Measurements from ENCODE around the gene NME9.

Gene NME9

GRCh38 chr3:138363322-138363721 is 33.7 kb upstream of the NME9 start:
- no peak for DNase-seq (ENCODE audit: extremely low read depth in 1 of 2, low read depth in 1 of 2)

GRCh38 chr3:138362538-138362937 is 32.9 kb upstream of the NME9 start:
- DNase-seq (ENCODE audit: extremely low read depth in 1 of 2, low read depth in 1 of 2): no peak

GRCh38 chr3:138361561-138361971 is 31.9 kb upstream of the NME9 start:
- no peak for DNase-seq (ENCODE audit: extremely low read depth in 1 of 2, low read depth in 1 of 2)

GRCh38 chr3:138360869-138361525 is 31.3 kb upstream of the NME9 start:
- DNase-seq (ENCODE audit: extremely low read depth in 1 of 2, low read depth in 1 of 2): no peak

DNA sequence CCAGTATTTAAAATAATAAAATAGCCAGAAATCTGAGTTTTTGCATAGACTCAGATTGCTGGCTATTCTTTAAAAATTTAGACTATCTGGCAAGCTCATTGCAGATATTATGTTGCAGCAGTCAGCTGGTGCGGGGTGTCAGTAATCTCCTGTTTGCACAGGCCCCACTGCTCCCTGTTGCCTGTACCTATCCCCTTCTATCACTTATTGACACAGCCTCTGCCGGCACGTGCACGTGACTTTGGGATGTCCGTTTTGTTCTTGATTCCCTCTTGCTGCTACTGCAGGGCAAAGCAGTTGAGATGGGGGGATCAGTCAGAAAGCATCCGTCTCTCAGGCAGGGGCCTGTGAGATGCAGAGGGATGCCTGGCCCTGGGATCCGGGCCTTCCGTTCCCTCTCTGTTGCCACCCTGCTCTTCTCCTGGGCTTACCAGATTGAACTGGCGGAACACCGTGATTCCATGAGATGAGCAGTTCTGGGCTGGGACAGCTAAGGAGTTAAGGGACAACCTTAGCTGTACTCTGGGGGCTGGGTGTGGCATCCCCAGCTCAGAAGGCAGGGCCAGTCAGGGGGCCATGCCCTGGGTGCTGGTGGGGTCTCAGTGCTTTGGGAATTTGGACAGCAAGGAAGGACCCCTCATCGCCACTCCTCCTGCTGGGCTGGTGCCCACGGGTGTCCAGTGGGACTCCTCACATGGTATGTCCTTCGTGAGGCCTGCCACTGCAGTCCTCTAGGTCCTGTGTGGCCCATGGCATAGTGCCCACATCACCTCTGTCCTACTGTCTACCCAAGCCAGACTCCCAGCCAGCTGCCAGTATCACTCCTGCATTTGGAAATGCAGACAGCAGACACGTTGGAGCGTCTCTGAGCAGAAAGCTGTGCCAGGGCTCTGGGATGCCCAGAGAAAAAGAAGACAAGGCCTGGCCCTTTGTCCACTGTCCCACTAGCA is 30.5 kb upstream of the NME9 start:
- no peak for DNase-seq (ENCODE audit: extremely low read depth in 1 of 2, low read depth in 1 of 2)

- DNase-seq (ENCODE audit: extremely low read depth in 1 of 2, low read depth in 1 of 2): no peak
These were observed 29.7 kb upstream of the NME9 start for GRCh38 chr3:138359148-138359918.

DNA sequence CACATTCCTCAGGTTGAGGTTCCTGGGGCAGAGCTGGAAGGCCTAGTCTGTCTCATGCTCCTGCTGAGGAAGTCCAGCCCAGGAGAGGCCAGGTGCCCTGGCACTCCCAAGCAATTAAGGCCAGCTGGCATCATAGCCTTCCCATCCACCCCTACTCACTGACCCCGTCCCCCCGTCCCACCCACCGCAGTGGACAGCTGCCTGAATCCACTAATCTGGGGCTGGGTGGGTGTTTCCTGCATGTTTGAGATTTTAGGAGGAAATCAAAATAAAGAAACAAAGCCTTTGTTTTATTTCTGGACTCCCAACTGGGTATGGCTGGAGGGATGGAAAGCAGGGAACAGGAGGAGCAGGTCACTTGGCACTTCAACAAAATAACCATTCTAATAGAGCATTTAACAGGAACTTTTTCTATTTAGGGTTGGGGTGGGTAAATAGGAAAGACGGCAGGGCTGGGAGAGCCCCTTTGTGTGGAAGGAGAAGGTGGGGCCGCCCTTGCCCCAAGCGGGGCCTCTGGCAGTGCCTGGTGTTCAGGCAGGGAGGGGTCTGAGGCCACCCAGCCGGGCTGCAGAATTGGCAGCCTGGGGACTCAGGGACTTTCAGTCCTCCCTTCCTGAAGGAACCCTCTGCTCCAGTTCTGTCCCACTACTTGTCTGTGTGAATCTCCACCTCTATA is 27.2 kb upstream of the NME9 start:
- no peak for DNase-seq (ENCODE audit: extremely low read depth in 1 of 2, low read depth in 1 of 2)

DNA sequence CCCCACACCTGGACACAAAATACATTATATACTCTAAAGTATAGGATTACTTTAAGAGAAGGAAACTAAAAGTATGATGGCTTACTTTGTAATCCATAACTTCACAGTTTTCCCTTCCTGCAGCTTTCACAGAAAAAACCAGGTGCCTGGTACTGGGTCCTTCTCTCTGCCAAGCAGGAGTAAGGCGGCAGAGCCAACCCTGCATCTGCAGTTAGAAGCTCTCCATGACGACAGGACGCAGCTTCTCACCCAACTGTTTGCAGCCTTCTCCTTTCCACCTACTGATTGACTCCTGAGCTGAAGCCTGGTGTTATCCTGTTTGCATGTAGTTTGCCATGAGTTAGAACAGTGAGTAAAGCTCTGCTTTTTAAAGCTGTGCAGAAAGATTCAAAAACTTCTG is 25.4 kb upstream of the NME9 start:
- no peak for DNase-seq (ENCODE audit: extremely low read depth in 1 of 2, low read depth in 1 of 2)

GRCh38 chr3:138354376-138354775 is 24.7 kb upstream of the NME9 start:
- DNase-seq (ENCODE audit: extremely low read depth in 1 of 2, low read depth in 1 of 2): no peak

- DNase-seq (ENCODE audit: extremely low read depth in 1 of 2, low read depth in 1 of 2): no peak
These were observed 22.4 kb upstream of the NME9 start for GRCh38 chr3:138351916-138352550.

- DNase-seq (ENCODE audit: extremely low read depth in 1 of 2, low read depth in 1 of 2): no peak
These were observed 21.5 kb upstream of the NME9 start for GRCh38 chr3:138351151-138351550.

GRCh38 chr3:138349926-138350665 is 20.4 kb upstream of the NME9 start:
- no peak for DNase-seq (ENCODE audit: extremely low read depth in 1 of 2, low read depth in 1 of 2)

- DNase-seq (ENCODE audit: extremely low read depth in 1 of 2, low read depth in 1 of 2): no peak
These were observed 19.4 kb upstream of the NME9 start for GRCh38 chr3:138348754-138349739.

DNA sequence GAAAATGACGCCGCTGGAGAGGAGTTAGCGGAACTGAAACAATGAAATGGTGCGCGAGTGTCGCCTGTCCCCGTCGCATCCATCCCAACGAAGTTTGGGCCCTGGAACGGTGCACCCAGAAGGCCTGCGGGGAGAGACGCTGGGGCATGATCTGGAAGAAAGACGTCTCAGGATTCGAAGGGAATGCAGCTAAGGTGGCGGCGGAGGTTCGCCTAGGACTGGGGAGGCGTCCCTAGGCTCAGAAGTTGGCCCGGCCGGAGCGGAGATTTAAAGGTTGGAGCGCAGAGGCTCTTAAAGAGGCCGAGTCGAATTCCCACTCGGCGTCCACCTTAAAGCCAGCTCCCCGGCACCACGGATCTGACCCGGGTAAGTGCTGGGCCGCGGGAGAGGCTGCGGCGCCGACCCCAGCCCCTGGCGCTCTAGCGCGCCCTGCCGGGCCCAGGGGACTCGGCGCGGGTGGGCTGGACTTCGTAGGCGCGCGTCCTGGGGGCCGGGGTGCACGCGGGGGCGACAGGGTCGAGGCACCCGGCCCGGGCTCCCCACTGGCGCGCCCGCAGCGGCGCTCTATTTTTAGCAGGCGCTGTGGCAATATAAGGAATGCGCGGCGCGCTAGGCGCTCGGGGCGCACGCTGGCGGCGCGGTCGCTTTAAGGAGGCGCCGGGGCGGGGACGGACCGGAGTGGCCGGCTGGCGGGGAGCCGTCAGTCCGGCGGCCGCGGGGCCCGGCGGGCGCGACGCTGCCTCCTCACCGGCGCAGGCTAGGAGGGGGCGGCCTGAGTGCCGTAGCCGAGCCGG is 18.5 kb upstream of the NME9 start, which contains the start of gene MRAS:
TSS of gene MRAS (plus strand) at position 620 of the 794 bp plus-strand sequence. CDS start 24,305 bp downstream, outside the sequence.
- DNase-seq (ENCODE audit: extremely low read depth in 1 of 2, low read depth in 1 of 2): no peak

- no peak for DNase-seq (ENCODE audit: extremely low read depth in 1 of 2, low read depth in 1 of 2)
These were observed 15.1 kb upstream of the NME9 start for GRCh38 chr3:138344754-138345153.

GRCh38 chr3:138340511-138340910 is 10.9 kb upstream of the NME9 start:
- DNase-seq (ENCODE audit: extremely low read depth in 1 of 2, low read depth in 1 of 2): no peak

DNA sequence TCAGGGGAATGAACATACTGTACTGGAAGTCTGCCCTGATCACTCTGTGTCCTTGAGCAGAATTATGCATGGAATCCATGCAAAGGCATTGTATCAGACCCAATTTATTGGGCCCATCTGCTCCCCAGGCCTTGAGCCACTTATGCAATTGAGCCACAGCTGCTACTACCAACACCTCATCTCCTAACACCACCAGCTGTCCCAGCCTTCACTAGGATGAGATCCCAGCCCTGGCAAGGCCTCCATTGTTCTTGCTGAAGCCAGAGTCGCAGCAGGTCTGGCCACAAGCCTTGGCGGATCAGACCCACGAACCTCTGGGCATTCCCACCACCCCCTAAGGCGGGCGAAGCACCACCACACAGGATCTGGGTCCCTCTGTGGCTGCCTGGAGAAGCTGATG is 9.2 kb upstream of the NME9 start:
- no peak for DNase-seq (ENCODE audit: extremely low read depth in 1 of 2, low read depth in 1 of 2)

- no peak for DNase-seq (ENCODE audit: extremely low read depth in 1 of 2, low read depth in 1 of 2)
These were observed 8.6 kb upstream of the NME9 start for GRCh38 chr3:138338244-138338643.

Data from stimulated activated CD8-positive, alpha-beta memory T cell treated with anti-CD3 and anti-CD28 coated beads, Interleukin-7, amount 100 ng/mL, for 48 hours (primary cell).